ENCODE results near the gene DNAH17.
"Not testable (repeated sequence)": the region's sequence is repeated elsewhere in the genome, so short reads cannot be mapped to it uniquely, and the experiment has no call there.

Gene DNAH17

DNA sequence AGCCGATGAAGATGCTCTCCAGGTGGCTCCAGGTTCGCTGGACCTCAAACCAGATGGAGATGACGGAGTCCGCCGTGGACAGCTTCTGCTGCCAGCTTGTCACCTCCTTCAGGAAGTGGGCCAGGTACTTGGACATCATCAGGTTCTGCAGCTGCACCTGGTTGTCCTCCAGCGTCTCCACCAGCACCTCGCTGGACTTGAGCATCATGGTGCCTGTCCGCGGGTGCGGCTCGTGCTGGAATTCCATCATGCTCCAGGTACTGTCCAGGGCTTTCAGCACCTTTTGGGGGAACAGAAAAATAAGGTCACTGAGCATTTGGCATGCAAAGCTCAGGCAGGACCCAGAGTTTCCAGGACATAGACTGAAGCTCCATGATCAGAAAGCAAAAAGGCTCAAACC lies 69.7 kb downstream of the DNAH17 start:
- Histone ChIP-seq H3K4me3 (ENCODE audit: low read depth in 1 of 2, low read length in 2 of 2) (no peak overlapping the region), H3K36me3 (ENCODE audit: insufficient read depth, low read length) (no peaks in the 10 kb centered on the region), H3K9ac (ENCODE audit: low read length) (no peak overlapping the region), H3K27me3 (ENCODE audit: control insufficient read depth in 1 of 2, insufficient read depth in 2 of 2, low read length in 2 of 2) (no peaks in the 10 kb centered on the region), H3K4me1 (ENCODE audit: insufficient read depth, low read length) (no peaks in the 10 kb centered on the region), H3K27ac (ENCODE audit: low read depth, low read length) (no peak overlapping the region), H3K9me3 (ENCODE audit: low read length) (no peaks in the 10 kb centered on the region)

- Histone ChIP-seq H3K27ac (ENCODE audit: low read depth, low read length) (no peak overlapping the region), H3K9ac (ENCODE audit: low read length) (no peak overlapping the region), H3K36me3 (ENCODE audit: insufficient read depth, low read length) (no peaks in the 10 kb centered on the region), H3K27me3 (ENCODE audit: control insufficient read depth in 1 of 2, insufficient read depth in 2 of 2, low read length in 2 of 2) (no peaks in the 10 kb centered on the region), H3K4me1 (ENCODE audit: insufficient read depth, low read length) (no peaks in the 10 kb centered on the region), H3K4me3 (ENCODE audit: low read depth in 1 of 2, low read length in 2 of 2) (no peak overlapping the region), H3K9me3 (ENCODE audit: low read length) (no peaks in the 10 kb centered on the region)
Measured at GRCh38 chr17:78506454-78507309, 70.5 kb downstream of the DNAH17 start.

DNA sequence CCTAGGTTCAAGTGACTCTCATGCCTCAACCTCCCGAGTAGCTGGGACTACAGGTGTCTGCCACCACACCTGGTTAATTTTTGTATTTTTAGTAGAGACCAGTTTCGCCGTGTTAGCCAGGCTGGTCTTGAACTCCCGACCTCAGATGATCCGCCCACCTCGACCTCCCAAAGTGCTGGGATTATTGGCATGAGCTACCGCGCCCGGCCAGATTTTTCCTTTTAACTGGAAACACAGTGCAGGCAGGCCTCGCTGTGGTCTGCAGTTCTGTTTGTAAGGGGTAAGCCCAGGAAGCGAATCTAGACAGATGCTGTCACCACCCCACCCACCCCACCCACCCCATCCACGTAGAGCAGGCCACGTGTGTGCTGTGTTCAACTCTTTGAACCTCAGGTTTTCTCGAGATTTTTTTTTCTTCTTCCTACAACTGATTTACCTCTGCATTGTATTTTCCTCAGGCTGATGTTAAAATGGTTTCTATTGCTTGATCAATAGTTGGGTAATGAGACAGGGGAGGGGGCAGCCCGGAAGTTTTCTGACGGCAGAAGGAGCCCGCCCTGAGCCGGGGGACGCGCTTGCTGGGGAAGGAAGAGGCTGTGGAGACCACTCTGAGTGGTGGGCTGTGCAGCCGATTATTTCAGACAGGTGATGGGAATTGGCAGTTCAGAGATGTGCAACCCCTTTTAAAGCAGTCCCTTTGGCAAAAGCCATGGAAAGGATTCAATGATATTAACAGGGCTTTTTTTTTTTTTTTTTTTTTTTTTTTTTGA lies 72.9 kb downstream of the DNAH17 start:
- Histone ChIP-seq H3K27ac (ENCODE audit: low read depth, low read length) (no peak overlapping the region), H3K4me3 (ENCODE audit: low read depth in 1 of 2, low read length in 2 of 2) (no peak overlapping the region), H3K9ac (ENCODE audit: low read length) (no peak overlapping the region), H3K27me3 (ENCODE audit: control insufficient read depth in 1 of 2, insufficient read depth in 2 of 2, low read length in 2 of 2) (no peaks in the 10 kb centered on the region), H3K36me3 (ENCODE audit: insufficient read depth, low read length) (no peaks in the 10 kb centered on the region), H3K9me3 (ENCODE audit: low read length) (no peaks in the 10 kb centered on the region), H3K4me1 (ENCODE audit: insufficient read depth, low read length) (no peaks in the 10 kb centered on the region)

DNA sequence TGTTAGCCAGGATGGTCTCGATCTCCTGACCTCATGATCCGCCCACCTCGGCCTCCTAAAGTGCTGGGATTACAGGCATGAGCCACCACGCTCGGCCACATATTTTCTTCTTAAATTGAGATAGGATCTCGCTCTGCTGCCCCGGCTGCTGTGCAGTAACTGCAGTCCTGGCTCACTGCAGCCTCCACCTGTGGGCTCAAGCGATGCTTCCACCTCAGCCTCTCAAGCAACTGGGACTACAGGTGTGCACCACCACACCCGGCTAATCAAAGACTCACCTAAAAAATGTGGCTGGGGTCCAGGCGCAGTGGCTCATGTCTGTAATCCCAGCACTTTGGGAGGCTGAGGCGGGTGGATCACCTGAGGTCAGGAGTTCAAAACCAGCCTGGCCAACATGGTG lies 73.8 kb downstream of the DNAH17 start:
- not testable (repeated sequence) for H3K4me1 ChIP-seq (ENCODE audit: insufficient read depth, low read length); H3K27ac ChIP-seq (ENCODE audit: low read depth, low read length); H3K4me3 ChIP-seq (ENCODE audit: low read depth in 1 of 2, low read length in 2 of 2); H3K9ac ChIP-seq (ENCODE audit: low read length); H3K36me3 ChIP-seq (ENCODE audit: insufficient read depth, low read length); H3K27me3 ChIP-seq (ENCODE audit: control insufficient read depth in 1 of 2, insufficient read depth in 2 of 2, low read length in 2 of 2); H3K9me3 ChIP-seq (ENCODE audit: low read length)

DNA sequence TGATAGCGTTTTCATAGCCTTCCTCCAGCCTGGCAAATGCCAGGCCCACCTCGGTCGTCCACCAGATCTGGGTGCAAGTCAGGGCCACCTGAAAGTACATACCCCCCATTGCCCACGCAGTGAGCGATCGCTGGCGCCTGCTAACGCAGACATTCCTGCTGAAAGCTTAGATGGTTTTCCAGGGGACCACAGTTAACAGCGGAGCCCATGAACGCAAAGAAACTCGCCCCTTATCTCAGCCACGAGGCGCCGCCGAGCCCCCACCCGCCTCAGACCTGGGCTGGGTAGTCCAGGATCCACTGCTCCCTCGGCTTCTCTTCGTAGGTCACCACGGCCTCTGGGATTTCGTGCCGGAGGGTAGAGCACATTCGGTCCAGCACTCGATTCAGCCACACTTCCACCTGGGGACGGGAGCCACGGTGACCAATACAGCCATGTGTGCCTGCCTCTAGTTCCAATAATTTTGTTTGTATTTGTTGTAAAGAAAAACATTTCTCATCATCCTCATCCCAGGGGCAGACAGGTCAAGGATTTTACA lies 74.5 kb downstream of the DNAH17 start:
- Histone ChIP-seq H3K4me1 (ENCODE audit: insufficient read depth, low read length) (no peaks in the 10 kb centered on the region), H3K27me3 (ENCODE audit: control insufficient read depth in 1 of 2, insufficient read depth in 2 of 2, low read length in 2 of 2) (no peaks in the 10 kb centered on the region), H3K9ac (ENCODE audit: low read length) (no peak overlapping the region), H3K27ac (ENCODE audit: low read depth, low read length) (no peak overlapping the region), H3K36me3 (ENCODE audit: insufficient read depth, low read length) (no peaks in the 10 kb centered on the region), H3K4me3 (ENCODE audit: low read depth in 1 of 2, low read length in 2 of 2) (no peak overlapping the region), H3K9me3 (ENCODE audit: low read length) (no peaks in the 10 kb centered on the region)

GRCh38 chr17:78501241-78502036 lies 75.8 kb downstream of the DNAH17 start:
- Histone ChIP-seq H3K27ac (ENCODE audit: low read depth, low read length) (no peak overlapping the region), H3K4me1 (ENCODE audit: insufficient read depth, low read length) (no peaks in the 10 kb centered on the region), H3K9ac (ENCODE audit: low read length) (no peak overlapping the region), H3K9me3 (ENCODE audit: low read length) (no peaks in the 10 kb centered on the region), H3K4me3 (ENCODE audit: low read depth in 1 of 2, low read length in 2 of 2) (no peak overlapping the region), H3K27me3 (ENCODE audit: control insufficient read depth in 1 of 2, insufficient read depth in 2 of 2, low read length in 2 of 2) (no peaks in the 10 kb centered on the region), H3K36me3 (ENCODE audit: insufficient read depth, low read length) (no peaks in the 10 kb centered on the region)

DNA sequence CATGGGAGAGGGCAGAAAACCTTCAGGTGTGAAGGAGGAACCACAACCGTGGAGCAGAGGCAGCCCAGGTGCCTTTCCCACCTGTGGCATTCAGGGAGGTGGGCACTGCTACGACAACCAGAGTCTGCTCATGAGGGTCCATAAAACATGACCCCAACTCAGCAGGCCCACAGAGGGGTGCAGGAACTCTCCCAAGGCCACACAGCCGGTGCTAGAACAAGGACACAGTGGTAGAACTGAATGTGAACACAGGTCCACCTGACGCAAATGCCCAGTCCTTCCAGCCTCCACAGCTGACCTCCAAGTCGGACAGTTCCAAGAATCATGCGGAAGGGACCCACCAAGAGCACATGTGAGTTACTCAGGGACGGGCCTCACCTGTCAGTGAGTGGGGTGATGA lies 76.4 kb downstream of the DNAH17 start:
- H3K27me3 ChIP-seq (ENCODE audit: control insufficient read depth in 1 of 2, insufficient read depth in 2 of 2, low read length in 2 of 2), result no peaks in the 10 kb centered on the region
- no peaks in the 10 kb centered on the region for H3K36me3 ChIP-seq (ENCODE audit: insufficient read depth, low read length)
- H3K4me1 ChIP-seq (ENCODE audit: insufficient read depth, low read length), result no peaks in the 10 kb centered on the region
- H3K9me3 ChIP-seq (ENCODE audit: low read length), result no peaks in the 10 kb centered on the region
- H3K4me3 ChIP-seq (ENCODE audit: low read depth in 1 of 2, low read length in 2 of 2), result no peak overlapping the region
- no peak overlapping the region for H3K27ac ChIP-seq (ENCODE audit: low read depth, low read length)
- no peak overlapping the region for H3K9ac ChIP-seq (ENCODE audit: low read length)

- H3K27ac ChIP-seq (ENCODE audit: low read depth, low read length), result no peak overlapping the region
- H3K27me3 ChIP-seq (ENCODE audit: control insufficient read depth in 1 of 2, insufficient read depth in 2 of 2, low read length in 2 of 2), result no peaks in the 10 kb centered on the region
- H3K36me3 ChIP-seq (ENCODE audit: insufficient read depth, low read length), result no peaks in the 10 kb centered on the region
- H3K4me1 ChIP-seq (ENCODE audit: insufficient read depth, low read length), result no peaks in the 10 kb centered on the region
- H3K9ac ChIP-seq (ENCODE audit: low read length), result no peak overlapping the region
- no peaks in the 10 kb centered on the region for H3K9me3 ChIP-seq (ENCODE audit: low read length)
- no peak overlapping the region for H3K4me3 ChIP-seq (ENCODE audit: low read depth in 1 of 2, low read length in 2 of 2)
Measured at GRCh38 chr17:78499715-78500540, 77.3 kb downstream of the DNAH17 start.

DNA sequence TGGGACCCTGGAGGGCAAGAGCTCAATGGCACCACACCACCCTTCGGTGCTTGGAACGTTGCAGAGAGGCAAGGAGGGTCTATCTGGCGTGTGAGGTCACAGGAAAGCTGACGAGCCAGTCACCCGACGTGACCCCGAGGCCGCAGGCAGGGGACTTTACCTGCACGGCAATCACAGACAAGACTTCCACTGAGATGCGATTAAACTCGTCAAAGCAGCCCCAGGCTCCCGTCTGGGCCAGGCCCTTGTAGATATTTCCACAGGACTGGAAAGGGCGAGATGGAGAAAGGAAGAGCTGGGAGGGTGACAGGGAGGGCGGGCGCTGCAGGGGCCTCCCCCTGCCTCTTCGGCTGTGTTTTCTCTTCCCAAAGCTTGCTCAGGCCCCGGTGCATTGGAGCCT lies 78.3 kb downstream of the DNAH17 start:
- Histone ChIP-seq H3K27ac (ENCODE audit: low read depth, low read length) (no peak overlapping the region), H3K4me3 (ENCODE audit: low read depth in 1 of 2, low read length in 2 of 2) (no peak overlapping the region)

DNA sequence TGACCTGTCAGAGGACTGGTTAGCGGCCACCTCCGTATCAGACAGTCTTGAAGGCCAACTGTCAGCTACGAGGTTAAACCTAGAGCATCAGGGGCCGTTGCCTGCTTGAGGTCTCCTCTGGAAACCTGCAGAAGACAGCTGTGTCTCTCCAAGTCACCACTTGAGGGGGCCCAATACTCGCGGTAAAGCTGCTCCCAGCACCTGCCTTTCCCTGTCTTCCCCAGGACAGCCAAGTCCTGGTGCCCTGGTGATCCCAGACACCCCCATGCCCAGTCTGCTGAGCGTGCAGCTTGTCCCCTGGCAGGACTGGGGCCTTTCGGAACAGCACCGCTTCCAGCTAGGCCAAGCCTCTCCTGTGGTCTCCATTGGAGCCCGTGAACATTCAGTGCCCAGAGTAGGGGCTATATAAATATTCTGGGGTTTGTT lies 80.1 kb downstream of the DNAH17 start:
- Histone ChIP-seq H3K36me3 (ENCODE audit: insufficient read depth, low read length) (no peaks in the 10 kb centered on the region), H3K27ac (ENCODE audit: low read depth, low read length) (no peak overlapping the region), H3K4me3 (ENCODE audit: low read depth in 1 of 2, low read length in 2 of 2) (no peak overlapping the region), H3K9ac (ENCODE audit: low read length) (no peak overlapping the region), H3K9me3 (ENCODE audit: low read length) (no peaks in the 10 kb centered on the region), H3K4me1 (ENCODE audit: insufficient read depth, low read length) (no peaks in the 10 kb centered on the region), H3K27me3 (ENCODE audit: control insufficient read depth in 1 of 2, insufficient read depth in 2 of 2, low read length in 2 of 2) (no peaks in the 10 kb centered on the region)

More for the DNA sequence above, 78.3 kb downstream of the DNAH17 start:
- no peaks in the 10 kb centered on the region for H3K36me3 ChIP-seq (ENCODE audit: insufficient read depth, low read length)
- H3K27me3 ChIP-seq (ENCODE audit: control insufficient read depth in 1 of 2, insufficient read depth in 2 of 2, low read length in 2 of 2), result no peaks in the 10 kb centered on the region
- H3K4me1 ChIP-seq (ENCODE audit: insufficient read depth, low read length), result no peaks in the 10 kb centered on the region
- no peak overlapping the region for H3K9ac ChIP-seq (ENCODE audit: low read length)
- H3K9me3 ChIP-seq (ENCODE audit: low read length), result no peaks in the 10 kb centered on the region
